ENCODE results near the gene ARL6IP6. TPM values are rescaled to one million over a fixed set of nuclear protein-coding genes. Genes with fewer than 3 reads are reported as not detected.
A peak's percentile ranks its signal among the peaks of the same experiment; 100 is the strongest.

Gene ARL6IP6
- total and polyA plus RNA-seq, 10 of the 15 experiments (the other 5 are each of a cell fraction or from before 2014, with no cell fraction given) = 15.8 to 87.3 (median 28.4) TPM

DNA sequence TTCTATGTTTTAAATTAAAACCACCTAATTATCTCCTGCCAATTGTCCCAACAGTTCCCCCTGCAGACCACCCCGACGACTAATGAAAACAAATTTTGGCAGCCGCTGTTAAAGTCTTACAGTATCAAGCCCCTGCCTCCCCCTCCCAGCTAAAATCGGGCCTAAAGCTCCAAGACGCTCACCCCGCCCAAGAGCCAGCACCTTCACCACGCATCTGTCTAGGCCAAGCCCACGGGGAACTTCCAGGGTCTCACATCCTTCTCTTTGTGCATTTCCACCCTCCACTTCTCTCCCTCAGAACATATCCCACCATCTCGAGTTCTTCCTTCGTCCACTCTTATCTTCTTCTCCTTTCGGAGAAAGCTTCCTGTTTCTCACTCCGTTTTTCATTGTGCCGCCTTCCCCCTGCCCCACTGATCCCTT is 1.6 kb upstream of the ARL6IP6 start:
- H3K79me2 ChIP-seq (ENCODE audit: control insufficient read depth, insufficient read depth, low read length) = peaks cover 74% of the 10 kb centered on the region
- no peaks in the 10 kb centered on the region for H4K20me1 ChIP-seq (ENCODE audit: control insufficient read depth, insufficient read depth)
- no peaks in the 10 kb centered on the region for H3K4me1 ChIP-seq (ENCODE audit: control insufficient read depth, insufficient read depth, low read length)
- DNase-seq (ENCODE audit: low read depth, low spot score) (no peak), FAIRE-seq (no peak), ATAC-seq (peak; percentile 8)
- ChIA-PET CTCF (interaction anchor here (1.1 to 5.7 kb wide), 9 partner anchors 9 to 804 kb away, joined by 3 to 58 read pairs (median 11); no protein-coding TSS in a partner anchor), SMC1A (ENCODE audit: uncharacterized antibody, unreplicated experiment) (interaction anchor here (0.7 to 2.7 kb wide), 8 partner anchors 9 to 540 kb away, joined by 3 to 18 read pairs (median 4); no protein-coding TSS in a partner anchor), RAD21 (ENCODE audit: unreplicated experiment) (interaction anchor here (0.6 to 2.0 kb wide), 7 partner anchors 9 to 653 kb away, joined by 3 to 7 read pairs (median 3); no protein-coding TSS in a partner anchor), POLR2A (interaction anchor here (0.6 to 2.9 kb wide), 19 partner anchors 8 to 1606 kb away, joined by 3 to 20 read pairs (median 4); no protein-coding TSS in a partner anchor)
- no peak for TF ChIP-seq SMAD5 (IDR thresholded peaks at IDR 0.05; ENCODE audit: low read depth)
- no peak for TF ChIP-seq HCFC1 (IDR thresholded peaks at IDR 0.05; ENCODE audit: low read length)
- no peak for TF ChIP-seq SIN3A (IDR thresholded peaks at IDR 0.05; ENCODE audit: low read depth, low read length)
- TF ChIP-seq NR2C1 (IDR thresholded peaks at IDR 0.05) = no peak
- TF ChIP-seq, protein P1, sequence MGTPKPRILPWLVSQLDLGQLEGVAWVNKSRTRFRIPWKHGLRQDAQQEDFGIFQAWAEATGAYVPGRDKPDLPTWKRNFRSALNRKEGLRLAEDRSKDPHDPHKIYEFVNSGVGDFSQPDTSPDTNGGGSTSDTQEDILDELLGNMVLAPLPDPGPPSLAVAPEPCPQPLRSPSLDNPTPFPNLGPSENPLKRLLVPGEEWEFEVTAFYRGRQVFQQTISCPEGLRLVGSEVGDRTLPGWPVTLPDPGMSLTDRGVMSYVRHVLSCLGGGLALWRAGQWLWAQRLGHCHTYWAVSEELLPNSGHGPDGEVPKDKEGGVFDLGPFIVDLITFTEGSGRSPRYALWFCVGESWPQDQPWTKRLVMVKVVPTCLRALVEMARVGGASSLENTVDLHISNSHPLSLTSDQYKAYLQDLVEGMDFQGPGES (IDR thresholded peaks at IDR 0.05) = no peak
- TF ChIP-seq HDAC6 (IDR thresholded peaks at IDR 0.05; ENCODE audit: unreplicated experiment) = no peak
- TF ChIP-seq ZZZ3 (IDR thresholded peaks at IDR 0.05; ENCODE audit: control insufficient read depth, insufficient read length, low read depth) = no peak
- no peak for TF ChIP-seq KLF5 (IDR thresholded peaks at IDR 0.05; ENCODE audit: partially characterized antibody)
- TF ChIP-seq SREBF2 (IDR thresholded peaks at IDR 0.05; ENCODE audit: low read length) = no peak
- TF ChIP-seq, protein P2, sequence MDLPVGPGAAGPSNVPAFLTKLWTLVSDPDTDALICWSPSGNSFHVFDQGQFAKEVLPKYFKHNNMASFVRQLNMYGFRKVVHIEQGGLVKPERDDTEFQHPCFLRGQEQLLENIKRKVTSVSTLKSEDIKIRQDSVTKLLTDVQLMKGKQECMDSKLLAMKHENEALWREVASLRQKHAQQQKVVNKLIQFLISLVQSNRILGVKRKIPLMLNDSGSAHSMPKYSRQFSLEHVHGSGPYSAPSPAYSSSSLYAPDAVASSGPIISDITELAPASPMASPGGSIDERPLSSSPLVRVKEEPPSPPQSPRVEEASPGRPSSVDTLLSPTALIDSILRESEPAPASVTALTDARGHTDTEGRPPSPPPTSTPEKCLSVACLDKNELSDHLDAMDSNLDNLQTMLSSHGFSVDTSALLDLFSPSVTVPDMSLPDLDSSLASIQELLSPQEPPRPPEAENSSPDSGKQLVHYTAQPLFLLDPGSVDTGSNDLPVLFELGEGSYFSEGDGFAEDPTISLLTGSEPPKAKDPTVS (IDR thresholded peaks at IDR 0.05; ENCODE audit: low read depth, low read length) = no peak
- TF ChIP-seq STAT3 (IDR thresholded peaks at IDR 0.05; ENCODE audit: low read depth, low read length) = no peak
- TF ChIP-seq, protein P3, sequence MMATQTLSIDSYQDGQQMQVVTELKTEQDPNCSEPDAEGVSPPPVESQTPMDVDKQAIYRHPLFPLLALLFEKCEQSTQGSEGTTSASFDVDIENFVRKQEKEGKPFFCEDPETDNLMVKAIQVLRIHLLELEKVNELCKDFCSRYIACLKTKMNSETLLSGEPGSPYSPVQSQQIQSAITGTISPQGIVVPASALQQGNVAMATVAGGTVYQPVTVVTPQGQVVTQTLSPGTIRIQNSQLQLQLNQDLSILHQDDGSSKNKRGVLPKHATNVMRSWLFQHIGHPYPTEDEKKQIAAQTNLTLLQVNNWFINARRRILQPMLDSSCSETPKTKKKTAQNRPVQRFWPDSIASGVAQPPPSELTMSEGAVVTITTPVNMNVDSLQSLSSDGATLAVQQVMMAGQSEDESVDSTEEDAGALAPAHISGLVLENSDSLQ (IDR thresholded peaks at IDR 0.05) = no peak
- H3K9ac ChIP-seq (ENCODE audit: control insufficient read depth, insufficient read depth, low read length) = peak overlapping the region; percentile 98
- H3K27ac ChIP-seq (ENCODE audit: control insufficient read depth, insufficient read depth) = peak overlapping the region; percentile 95
- peaks cover 0 to 15% of the 10 kb centered on the region in 2 experiments; a peak in 2 of 4 replicates for H3K36me3 ChIP-seq (ENCODE audit: control insufficient read depth in 2 of 2, insufficient read depth in 2 of 2, low read length in 1 of 2)
- intact Hi-C loops (cut with micrococcal nuclease; ENCODE audit: unreplicated experiment) (loop anchor here (5.0 to 10.0 kb wide), 2 partner anchors 540 to 1432 kb away; partner anchors contain the start of genes NMI and STAM2), in situ Hi-C loops (cut with MboI) (loop anchor here (25.0 kb wide), 1 partner anchor 1430 kb away; the partner anchor contains the start of gene NMI)
- no peak overlapping the region; the same call in 1 of the 2 replicates for H3K4me2 ChIP-seq (ENCODE audit: control insufficient read depth, insufficient read depth)
- peak overlapping the region; percentile 81 for H3K4me3 ChIP-seq
- WGBS (ENCODE audit: insufficient coverage, insufficient replicate concordance, low lambda C conversion rate, missing lambda C conversion rate) = 0% methylated on average over 13 of the region's 13 CpGs
- no peaks in the 10 kb centered on the region for H3K9me3 ChIP-seq (replicated peaks; ENCODE audit: control insufficient read depth, insufficient read depth, low read length)
- peak overlapping the region; percentile 70 for H2AFZ ChIP-seq (ENCODE audit: control insufficient read depth, low read depth, low read length)
- no peaks in the 10 kb centered on the region for H3K27me3 ChIP-seq (replicated peaks in 1 of 2; ENCODE audit: control insufficient read depth in 2 of 2, insufficient read depth in 2 of 2, low read length in 1 of 2)
- no TSS peak for BruUV-seq (replicated peaks)
